ENCODE results near the gene RAPGEF6.

GRCh38 chr5:131649161-131649560 is 14.1 kb upstream of the RAPGEF6 start:
- TF ChIP-seq POLR2AphosphoS5 (IDR thresholded peaks at IDR 0.05) (no peak), CTCF (IDR thresholded peaks at IDR 0.05) (no peak)
